Neuronal stem cell (in vitro differentiated cells): ENCODE data around the gene NECAP2.
"Not testable (repeated sequence)": the region's sequence is repeated elsewhere in the genome, so short reads cannot be mapped to it uniquely, and the experiment has no call there.

ENCODE experiments used
- DNase-seq: peaks from one replicate; pipeline ENCODE4 v3.0.0-alpha.2; 2013; ENCODE audit warnings: low spot score
- H2AFZ ChIP-seq: one replicate; pipeline ENCODE4 v1.6.1; 2013; ENCODE audit warnings: mild to moderate bottlenecking, low read length, inconsistent platforms
- H2AK5ac ChIP-seq: 2 replicates; pipeline ENCODE4 v1.6.1; 2013; ENCODE audit warnings: low read depth, mild to moderate bottlenecking, inconsistent platforms, low read length, moderate library complexity, mixed read lengths
- H2BK120ac ChIP-seq: 2 replicates; pipeline ENCODE4 v1.6.1; 2013; ENCODE audit warnings: low read depth, mild to moderate bottlenecking, inconsistent platforms, low read length, moderate library complexity, mixed read lengths
- H2BK12ac ChIP-seq: one replicate; pipeline ENCODE4 v1.6.1; 2013; ENCODE audit warnings: low read length, inconsistent platforms
- H2BK15ac ChIP-seq: 2 replicates; pipeline ENCODE4 v1.6.1; 2013; ENCODE audit warnings: mild to moderate bottlenecking, low read length, inconsistent platforms, mixed read lengths
- H2BK5ac ChIP-seq: one replicate; pipeline ENCODE4 v1.6.1; 2013; ENCODE audit warnings: inconsistent platforms, mild to moderate bottlenecking, low read length, moderate library complexity
- H3K14ac ChIP-seq: one replicate; pipeline ENCODE4 v1.6.1; 2013; ENCODE audit warnings: low read length, inconsistent platforms
- H3K18ac ChIP-seq: 2 replicates; pipeline ENCODE4 v1.6.1; 2013; ENCODE audit warnings: low read length, inconsistent platforms
- H3K23ac ChIP-seq: 2 replicates; pipeline ENCODE4 v1.6.1; 2013; ENCODE audit warnings: low read depth, mild to moderate bottlenecking, mixed read lengths, low read length, inconsistent platforms; ENCODE audit not compliant: poor library complexity
- H3K27ac ChIP-seq: replicated peaks from 3 replicates; pipeline ENCODE4 v1.5.1; 2013; ENCODE audit warnings: low read length, inconsistent platforms
- H3K27me3 ChIP-seq, 3 experiments: 2 replicates each; pipeline ENCODE4 v1.6.1; 2013; ENCODE audit warnings: low read length in 3 of 3, mild to moderate bottlenecking in 2 of 3, inconsistent platforms in 1 of 3, low read depth in 1 of 3, mixed read lengths in 1 of 3, moderate library complexity in 1 of 3; ENCODE audit not compliant: control insufficient read depth in 3 of 3, insufficient read depth in 3 of 3
- H3K36me3 ChIP-seq, 2 donors: replicated peaks in 1 of 2; 2 replicates each; pipeline ENCODE4 v1.6.1; 2013; ENCODE audit warnings: low read length in 2 of 2; ENCODE audit not compliant: control insufficient read depth in 2 of 2, insufficient read depth in 2 of 2
- H3K4ac ChIP-seq: 2 replicates; pipeline ENCODE4 v1.6.1; 2013; ENCODE audit warnings: inconsistent platforms, mild to moderate bottlenecking, low read length, moderate library complexity
- H3K4me1 ChIP-seq, 2 donors: 1 replicate in 1 of 2; 2 replicates in 1 of 2; pipeline ENCODE4 v1.6.1; 2013; ENCODE audit warnings: low read length in 2 of 2, low read depth in 1 of 2; ENCODE audit not compliant: control insufficient read depth in 2 of 2, insufficient read depth in 1 of 2
- H3K4me2 ChIP-seq: one replicate; pipeline ENCODE4 v1.6.1; 2013; ENCODE audit warnings: mild to moderate bottlenecking, low read length, inconsistent platforms; ENCODE audit not compliant: insufficient read depth, poor library complexity, severe bottlenecking
- H3K4me3 ChIP-seq, 2 donors: 2 replicates each; pipeline ENCODE4 v1.5.1; 2013; ENCODE audit warnings: low read length in 2 of 2, mild to moderate bottlenecking in 2 of 2, inconsistent platforms in 1 of 2, moderate library complexity in 1 of 2
- H3K79me1 ChIP-seq: one replicate; pipeline ENCODE4 v1.6.1; 2013; ENCODE audit warnings: low read depth, mild to moderate bottlenecking, inconsistent platforms, low read length, moderate library complexity
- H3K9ac ChIP-seq: one replicate; pipeline ENCODE4 v1.6.1; 2013; ENCODE audit warnings: mild to moderate bottlenecking, low read depth, low read length, inconsistent platforms; ENCODE audit not compliant: poor library complexity
- H3K9me3 ChIP-seq, 2 donors: replicated peaks in 1 of 2; 2 replicates each; pipeline versions ENCODE3 to v1.6.1; 2013; ENCODE audit warnings: low read length in 2 of 2, mild to moderate bottlenecking in 2 of 2, inconsistent platforms in 1 of 2, low read depth in 1 of 2, mixed read lengths in 1 of 2, moderate library complexity in 1 of 2; ENCODE audit not compliant: control insufficient read depth in 2 of 2, insufficient read depth in 1 of 2
- H4K8ac ChIP-seq: one replicate; pipeline ENCODE4 v1.6.1; 2013; ENCODE audit warnings: low read depth, mild to moderate bottlenecking, inconsistent platforms, low read length, moderate library complexity
- H4K91ac ChIP-seq: one replicate; pipeline ENCODE4 v1.6.1; 2013; ENCODE audit warnings: low read length, low read depth, mild to moderate bottlenecking, inconsistent platforms; ENCODE audit not compliant: poor library complexity
- whole genome bisulfite sequencing, 2 donors: extraction: QIAGEN DNeasy Blood & Tissue Kit; methylation state at CpG; one replicate each; pipeline ENCODE4 v1.1.7; 2013; ENCODE audit warnings: missing lambda C conversion rate in 2 of 2, mixed read lengths in 1 of 2; ENCODE audit not compliant: insufficient read length in 2 of 2, insufficient replicate concordance in 1 of 2; ENCODE audit errors: extremely low coverage in 2 of 2; 5-methylcytosine and 5-hydroxymethylcytosine counted together

Gene NECAP2

DNA sequence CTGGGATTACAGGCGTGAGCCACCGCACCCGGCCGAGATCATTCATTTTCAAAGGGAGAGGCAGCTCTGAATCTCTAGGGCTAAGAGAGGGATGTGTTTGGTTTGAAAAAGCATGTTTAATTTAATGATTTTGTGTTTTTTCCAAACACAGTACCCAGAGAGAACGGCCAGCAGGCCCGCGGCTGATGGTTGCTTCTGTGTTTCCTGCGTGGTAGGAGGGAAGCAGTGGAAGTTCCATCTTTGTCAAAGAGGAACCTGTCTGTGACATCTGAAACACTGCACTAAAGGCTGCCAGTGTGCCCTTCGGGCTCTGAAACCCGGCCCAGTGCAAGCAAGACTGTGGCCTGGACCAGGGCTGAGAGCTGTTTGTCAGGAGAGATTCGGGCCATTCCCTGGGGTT, 59.9 kb downstream of the NECAP2 start:
- not testable (repeated sequence) for H3K23ac ChIP-seq, H2AFZ ChIP-seq, H3K18ac ChIP-seq, H4K8ac ChIP-seq, H2BK12ac ChIP-seq, H4K91ac ChIP-seq, H3K36me3 ChIP-seq, H2BK5ac ChIP-seq, H3K4me1 ChIP-seq, H2BK15ac ChIP-seq, H3K4me3 ChIP-seq, H3K9ac ChIP-seq, H2AK5ac ChIP-seq, H3K14ac ChIP-seq, H3K4me2 ChIP-seq, H3K9me3 ChIP-seq, H3K27ac ChIP-seq, H3K79me1 ChIP-seq, H3K4ac ChIP-seq, DNase-seq, H2BK120ac ChIP-seq, H3K27me3 ChIP-seq
- WGBS, 2 donors: no CpG with 5 or more reads among the region's 11 CpGs

DNA sequence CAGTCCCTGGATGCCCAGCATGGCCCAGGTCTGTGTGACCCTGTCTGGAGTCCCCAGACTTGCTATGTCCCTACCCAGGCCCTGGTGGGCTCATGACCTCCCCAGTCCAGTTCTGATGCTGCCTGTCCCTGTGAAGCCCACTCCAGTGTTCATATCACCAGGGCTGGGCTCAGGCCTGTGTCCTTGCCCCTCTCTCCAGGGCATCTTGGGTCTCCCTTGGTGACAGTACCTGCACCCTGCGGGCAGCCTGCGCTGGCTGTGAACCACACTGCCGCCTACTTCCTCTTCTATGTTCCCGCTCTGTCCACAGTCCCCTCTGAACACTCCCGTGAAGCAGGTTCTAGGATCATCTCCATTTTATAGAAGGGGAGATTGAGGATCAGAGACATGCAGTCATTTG, 60.5 kb downstream of the NECAP2 start:
- not testable (repeated sequence) for H2BK15ac ChIP-seq, H4K8ac ChIP-seq, H3K9ac ChIP-seq, H3K23ac ChIP-seq, H2BK120ac ChIP-seq, H2BK12ac ChIP-seq, H3K18ac ChIP-seq, H3K79me1 ChIP-seq, H2AFZ ChIP-seq, H3K27me3 ChIP-seq, H3K27ac ChIP-seq, H3K4me3 ChIP-seq, H3K4ac ChIP-seq, DNase-seq, H4K91ac ChIP-seq, H2AK5ac ChIP-seq, H3K36me3 ChIP-seq, H3K4me1 ChIP-seq, H2BK5ac ChIP-seq, H3K4me2 ChIP-seq
- peak overlapping the region; percentile 84 for H3K14ac ChIP-seq
- peaks cover 3 to 11% of the 10 kb centered on the region in 2 donors for H3K9me3 ChIP-seq
- no CpG with 5 or more reads among the region's 5 CpGs for WGBS, 2 donors

DNA sequence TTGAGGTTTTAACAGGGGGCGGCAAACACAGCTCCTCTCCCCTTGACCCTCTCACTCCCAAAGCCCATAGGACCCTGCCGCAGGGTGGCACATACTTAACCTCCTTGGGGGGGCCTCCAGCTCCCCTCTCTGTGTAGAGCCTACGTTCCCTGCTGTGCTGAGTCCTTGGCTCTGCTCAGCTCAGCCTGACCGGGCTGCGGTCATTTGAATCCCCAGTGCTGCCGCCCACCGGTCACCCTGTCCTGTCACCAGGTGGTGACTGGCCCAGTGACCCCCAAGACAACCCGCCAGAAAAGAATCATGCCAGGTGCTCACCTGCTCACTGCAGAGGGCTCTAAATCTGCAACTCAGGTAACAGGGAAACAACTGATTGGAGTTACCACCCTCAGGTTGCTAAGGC, 60.9 kb downstream of the NECAP2 start:
- H3K4me1 ChIP-seq, H4K8ac ChIP-seq, H2BK120ac ChIP-seq, H4K91ac ChIP-seq, H2BK15ac ChIP-seq, H3K79me1 ChIP-seq, H3K27me3 ChIP-seq, H3K36me3 ChIP-seq, H2AFZ ChIP-seq, H2BK12ac ChIP-seq, H2AK5ac ChIP-seq, H3K4ac ChIP-seq, H3K23ac ChIP-seq, H2BK5ac ChIP-seq, DNase-seq, H3K4me3 ChIP-seq, H3K27ac ChIP-seq, H3K18ac ChIP-seq, H3K4me2 ChIP-seq, H3K9ac ChIP-seq: not testable (repeated sequence)
- no CpG with 5 or more reads among the region's 8 CpGs for WGBS, 2 donors
- peak overlapping the region; percentile 75 for H3K14ac ChIP-seq
- H3K9me3 ChIP-seq: peaks cover 3 to 14% of the 10 kb centered on the region in 2 donors

GRCh38 chr1:16503494-16503893, 63.0 kb downstream of the NECAP2 start:
- no peak overlapping the region for H3K27ac ChIP-seq
- H2BK15ac ChIP-seq: no peak overlapping the region
- H3K18ac ChIP-seq: no peak overlapping the region
- H3K4me3 ChIP-seq: no peak overlapping the region
- H3K9ac ChIP-seq: no peak overlapping the region
- H2AFZ ChIP-seq: no peak overlapping the region
- no peak overlapping the region for H3K4ac ChIP-seq
- no peak overlapping the region for H3K4me2 ChIP-seq
- H3K4me1 ChIP-seq: peaks cover 0 to 2% of the 10 kb centered on the region in 2 donors
- H3K79me1 ChIP-seq: peaks cover 4% of the 10 kb centered on the region
- H3K23ac ChIP-seq: no peak overlapping the region
- no peak overlapping the region for H4K8ac ChIP-seq
- no peak overlapping the region for H2BK120ac ChIP-seq
- no peak overlapping the region for H4K91ac ChIP-seq
- H3K14ac ChIP-seq: no peak overlapping the region
- no peaks in the 10 kb centered on the region for H3K36me3 ChIP-seq
- H2AK5ac ChIP-seq: no peak overlapping the region
- no peak overlapping the region for H2BK12ac ChIP-seq
- no peak for DNase-seq
- no peaks in the 10 kb centered on the region for H3K27me3 ChIP-seq
- H2BK5ac ChIP-seq: no peak overlapping the region
- no CpG with 5 or more reads among the region's 2 CpGs for WGBS, 2 donors
- H3K9me3 ChIP-seq: peaks cover 3 to 15% of the 10 kb centered on the region in 2 donors
